B cell (primary cell): ENCODE results near the gene PAX4.

Experiments used
- CTCF ChIP-seq: fragments of 200-600 bp; IDR thresholded peaks from one replicate; pipeline ENCODE4 v1.8.0; 2022; ENCODE audit warnings: antibody characterized with exemption, mild to moderate bottlenecking
- EZH2 ChIP-seq: IDR thresholded peaks from 2 replicates; pipeline ENCODE4 v1.6.1; 2012; ENCODE audit warnings: borderline replicate concordance, low read depth, mild to moderate bottlenecking, moderate library complexity, low read length; ENCODE audit not compliant: insufficient read depth, poor library complexity, severe bottlenecking

DNA sequence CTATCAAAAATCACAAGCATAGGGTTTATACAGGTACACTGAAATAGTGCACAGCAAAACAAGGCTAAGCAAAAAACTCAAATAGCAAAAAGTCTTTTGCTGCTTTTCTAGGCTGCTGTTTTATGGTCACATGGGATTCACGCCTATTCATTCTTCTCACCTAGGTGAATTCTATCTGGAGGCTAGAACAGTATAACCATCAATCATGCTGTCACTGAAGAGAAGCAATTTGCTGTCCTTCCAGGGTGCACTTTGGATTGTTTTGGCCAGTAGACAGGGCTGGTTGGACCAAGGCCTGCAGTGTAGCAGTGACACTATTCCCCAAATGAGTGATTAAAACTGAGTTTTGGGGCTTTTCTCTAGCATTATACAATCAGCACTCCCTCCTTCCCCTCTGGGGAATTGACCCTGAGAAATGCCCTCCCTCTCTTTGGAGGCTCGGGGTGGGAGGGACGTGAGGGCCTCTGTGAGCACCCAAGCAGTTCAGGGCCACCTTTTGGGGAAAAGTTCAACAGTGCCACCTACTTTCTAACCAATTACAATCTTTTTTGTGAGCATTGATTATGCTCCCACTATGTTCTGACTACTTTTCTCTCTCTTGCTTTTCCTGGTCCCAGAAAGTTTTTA lies 17.8 kb upstream of the PAX4 start:
- no peak for TF ChIP-seq CTCF
- TF ChIP-seq EZH2, result no peak
